ENCODE results near the gene MLLT1.

The MLLT1 gene

GRCh38 chr19:6221878-6222746, 57.7 kb downstream of the MLLT1 start:
- no peak for DNase-seq (ENCODE audit: low read depth in 2 of 2)

- no peak for DNase-seq (ENCODE audit: low read depth in 2 of 2)
Observed at GRCh38 chr19:6221220-6221877, 58.4 kb downstream of the MLLT1 start.

- no peak for DNase-seq (ENCODE audit: low read depth in 2 of 2)
Observed at GRCh38 chr19:6220385-6221191, 59.2 kb downstream of the MLLT1 start.

- DNase-seq (ENCODE audit: low read depth in 2 of 2) = no peak
Observed at GRCh38 chr19:6219586-6220290, 60.0 kb downstream of the MLLT1 start.

- no peak for DNase-seq (ENCODE audit: low read depth in 2 of 2)
Observed at GRCh38 chr19:6219147-6219525, 60.6 kb downstream of the MLLT1 start.

GRCh38 chr19:6218491-6219146, 61.2 kb downstream of the MLLT1 start:
- peak; percentile 52 to 60 for DNase-seq (ENCODE audit: low read depth in 2 of 2)

- DNase-seq (ENCODE audit: low read depth in 2 of 2) = no peak
Observed at GRCh38 chr19:6217752-6218334, 61.9 kb downstream of the MLLT1 start.

- DNase-seq (ENCODE audit: low read depth in 2 of 2) = no peak
Observed at GRCh38 chr19:6216996-6217751, 62.6 kb downstream of the MLLT1 start.

GRCh38 chr19:6216236-6216995, 63.4 kb downstream of the MLLT1 start:
- no peak for DNase-seq (ENCODE audit: low read depth in 2 of 2)

- DNase-seq (ENCODE audit: low read depth in 2 of 2) = no peak
Observed at GRCh38 chr19:6215701-6216235, 64.0 kb downstream of the MLLT1 start.

GRCh38 chr19:6214881-6215541, 64.8 kb downstream of the MLLT1 start:
- DNase-seq (ENCODE audit: low read depth in 2 of 2) = no peak

- no peak for DNase-seq (ENCODE audit: low read depth in 2 of 2)
Observed at GRCh38 chr19:6213696-6214641, 65.8 kb downstream of the MLLT1 start.

- DNase-seq (ENCODE audit: low read depth in 2 of 2) = no peak
Observed at GRCh38 chr19:6213266-6213595, 66.5 kb downstream of the MLLT1 start.

GRCh38 chr19:6212403-6213265, 67.1 kb downstream of the MLLT1 start:
- DNase-seq (ENCODE audit: low read depth in 2 of 2) = no peak

- DNase-seq (ENCODE audit: low read depth in 2 of 2) = no peak
Observed at GRCh38 chr19:6211632-6212402, 68.0 kb downstream of the MLLT1 start.

Measured in stimulated activated CD8-positive, alpha-beta memory T cell treated with anti-CD3 and anti-CD28 coated beads, Interleukin-15, amount 100 ng/mL, for 4 hours (primary cell).